Measurements from ENCODE around the gene HOXA11. TPM values are rescaled to one million over a fixed set of nuclear protein-coding genes. Genes with fewer than 3 reads are reported as not detected.

The HOXA11 gene
- total RNA-seq, 1 donor from 2014 or later: 1.3 TPM

DNA sequence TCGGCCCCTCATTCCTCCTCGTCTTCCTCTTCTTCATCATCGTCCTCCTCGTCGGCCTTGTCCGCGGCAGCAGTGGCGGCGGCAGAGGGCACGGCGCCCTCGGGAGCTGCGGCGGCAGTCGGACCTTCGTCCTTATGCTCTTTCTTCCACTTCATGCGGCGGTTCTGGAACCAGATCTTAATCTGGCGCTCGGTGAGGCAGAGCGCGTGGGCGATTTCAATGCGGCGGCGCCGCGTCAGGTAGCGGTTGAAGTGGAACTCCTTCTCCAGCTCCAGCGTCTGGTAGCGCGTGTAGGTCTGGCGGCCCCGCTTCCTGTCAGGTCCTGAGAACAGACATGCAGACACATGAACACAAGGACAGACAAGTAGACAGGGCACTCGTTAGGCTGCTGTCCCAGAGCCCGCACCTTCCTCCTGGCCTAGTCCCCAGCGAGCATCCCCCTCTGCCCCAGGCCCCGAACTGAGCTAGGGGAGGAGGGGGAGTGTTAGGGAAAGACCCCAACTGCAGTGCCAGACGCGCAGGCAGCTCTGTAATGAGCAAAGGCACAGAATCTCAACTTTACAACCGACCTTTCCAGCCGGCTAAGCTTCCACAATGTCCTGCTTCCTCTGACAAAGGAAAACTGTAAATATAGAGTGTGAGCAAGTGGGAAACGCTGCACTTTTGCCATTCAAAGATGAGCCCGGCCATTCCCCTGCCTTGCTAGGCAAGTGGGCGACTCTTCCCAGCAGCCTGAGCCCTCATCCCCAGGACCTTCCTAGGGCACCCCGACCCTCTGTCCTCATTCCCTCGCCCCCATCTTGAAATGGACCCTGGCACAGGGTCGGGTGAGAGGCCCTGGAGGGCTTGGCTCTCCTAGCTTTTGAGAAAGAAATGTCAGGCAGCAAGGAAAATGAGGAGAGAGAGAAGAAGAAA lies 29.9 kb downstream of the HOXA11 start:
- DNase-seq (ENCODE audit: low spot score) (peak; percentile 67), ATAC-seq (no peak)
- intact Hi-C loops (cut with DNase I): loop anchor here (10.0 kb wide), 1 partner anchor 780 kb away; no protein-coding TSS in a partner anchor

DNA sequence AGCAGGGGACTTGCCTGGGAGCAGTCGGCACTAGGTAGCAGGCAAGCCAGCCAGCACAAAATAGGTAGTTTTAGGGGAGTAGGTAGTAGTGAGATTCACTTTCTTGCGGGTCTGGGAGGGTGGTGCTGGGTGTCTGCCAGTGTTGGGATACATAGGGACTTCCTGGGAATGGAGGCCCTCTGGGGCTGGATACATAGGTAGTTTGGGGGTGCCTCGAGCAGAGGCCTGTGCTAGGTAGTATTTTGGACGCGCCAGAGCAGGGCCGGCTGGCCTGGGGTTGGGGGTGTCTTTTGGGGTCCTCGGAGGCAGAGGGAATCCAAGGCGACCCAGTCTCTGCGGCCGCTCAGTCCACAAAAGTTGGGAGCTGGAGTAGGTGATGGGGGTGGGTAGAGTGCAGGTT lies 30.7 kb downstream of the HOXA11 start:
- no peak for ATAC-seq
- DNase-seq (ENCODE audit: low spot score): peak; percentile 56
- intact Hi-C loops (cut with DNase I): loop anchor here (10.0 kb wide), 1 partner anchor 780 kb away; no protein-coding TSS in a partner anchor

DNA sequence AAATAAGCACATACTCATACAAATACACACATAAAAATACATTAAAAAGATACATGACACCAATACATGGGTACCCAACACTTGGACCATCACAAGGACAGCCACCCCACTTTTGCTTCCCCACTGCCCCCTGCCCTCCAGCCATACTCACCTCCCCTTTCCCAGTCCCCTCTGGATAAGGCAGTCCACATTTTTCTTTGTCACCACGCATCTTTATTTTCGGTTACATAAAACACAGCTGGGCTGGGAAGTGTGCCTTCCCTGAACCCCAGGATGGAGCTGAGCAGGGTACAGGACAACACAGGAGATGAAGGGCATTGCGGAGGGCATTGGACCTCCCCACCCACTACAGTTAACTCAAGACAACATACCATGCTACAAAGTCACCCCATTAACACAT lies 31.5 kb downstream of the HOXA11 start:
- DNase-seq (ENCODE audit: low spot score): no peak
- intact Hi-C loops (cut with DNase I): loop anchor here (10.0 kb wide), 1 partner anchor 779 kb away; no protein-coding TSS in a partner anchor
- ATAC-seq: no peak

DNA sequence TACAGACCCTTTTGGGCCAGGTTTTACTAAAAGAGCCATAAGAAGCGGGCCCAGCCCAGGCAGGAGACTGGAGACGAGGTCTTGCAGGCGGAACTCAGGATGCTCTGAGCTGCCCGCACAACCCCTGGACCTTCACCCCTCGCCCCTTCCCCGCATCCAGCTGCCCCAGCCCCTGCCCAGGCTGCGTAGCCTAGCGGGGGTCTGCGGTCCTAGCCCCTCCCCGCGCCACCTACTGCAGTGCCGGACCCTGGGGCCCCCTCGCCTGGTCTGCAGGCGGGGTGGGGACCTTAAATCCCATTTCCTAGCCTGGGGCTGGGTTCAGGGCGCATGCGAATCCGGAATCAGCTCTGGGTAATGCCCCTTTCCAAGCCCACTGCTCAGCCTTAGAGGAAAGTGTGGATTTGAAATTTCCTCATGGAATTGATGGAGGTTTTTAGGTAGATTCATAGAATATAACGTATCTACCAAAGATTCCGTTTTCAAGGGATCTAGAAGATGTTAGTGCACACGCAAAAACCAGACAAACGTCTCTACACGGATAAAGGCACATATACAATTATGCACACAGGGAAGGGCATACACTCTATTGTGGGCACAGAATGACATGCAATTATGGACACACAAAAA lies 32.1 kb downstream of the HOXA11 start:
- peak; percentile 61 for DNase-seq (ENCODE audit: low spot score)
- intact Hi-C loops (cut with DNase I): loop anchor here (10.0 kb wide), 1 partner anchor 778 kb away; no protein-coding TSS in a partner anchor

DNA sequence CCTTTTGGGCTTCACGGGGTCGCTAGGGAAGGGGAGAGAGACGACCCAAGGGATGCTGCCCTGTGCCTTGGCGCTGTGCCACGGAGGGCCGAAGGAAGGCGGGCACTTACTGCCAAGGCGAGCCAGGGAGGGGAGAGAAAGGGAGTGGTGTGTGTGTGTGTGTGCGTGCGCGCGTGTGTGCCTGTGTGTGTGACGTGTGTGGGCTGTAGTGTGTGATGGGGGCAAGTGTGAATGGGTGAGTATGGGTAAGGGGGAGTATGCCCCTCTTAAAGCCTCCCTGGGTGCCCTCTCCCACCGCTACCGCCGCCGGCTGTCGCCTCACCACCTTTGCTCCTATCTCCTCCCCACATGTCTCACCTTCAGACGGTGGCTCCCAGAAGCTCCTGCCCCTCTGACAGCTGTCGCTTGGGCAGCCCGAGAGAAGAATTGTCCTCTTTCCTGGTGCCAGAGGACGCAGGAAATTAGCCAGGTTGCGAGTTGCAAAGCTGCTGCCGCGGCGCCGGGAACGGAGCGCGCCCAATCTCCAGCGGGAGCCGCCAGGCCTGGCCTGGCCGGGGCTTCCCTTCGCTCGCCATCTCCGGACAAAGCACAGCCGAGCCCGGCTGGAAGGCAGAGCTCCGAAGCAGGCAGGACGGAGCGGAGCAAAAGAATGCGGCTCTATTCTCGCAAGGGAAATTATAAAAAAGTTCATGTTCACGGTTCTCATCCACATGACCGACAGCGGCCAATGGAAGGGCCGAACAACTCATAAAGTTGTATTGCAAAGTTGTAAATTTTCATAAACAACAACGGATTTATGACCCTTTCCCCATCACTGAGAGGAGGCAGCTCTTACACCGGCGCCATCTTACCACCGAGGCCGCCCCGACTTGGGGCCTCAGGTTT lies 32.9 kb downstream of the HOXA11 start, which contains the start of gene HOXA3:
Gene HOXA3 (minus strand): TSS at position 653 of the 885 bp plus-strand sequence. CDS start 41,943 bp downstream, outside the sequence.
- intact Hi-C loops (cut with DNase I): loop anchor here (10.0 kb wide), 1 partner anchor 777 kb away; no protein-coding TSS in a partner anchor

More for the DNA sequence above, 32.1 kb downstream of the HOXA11 start:
- no peak for ATAC-seq

DNA sequence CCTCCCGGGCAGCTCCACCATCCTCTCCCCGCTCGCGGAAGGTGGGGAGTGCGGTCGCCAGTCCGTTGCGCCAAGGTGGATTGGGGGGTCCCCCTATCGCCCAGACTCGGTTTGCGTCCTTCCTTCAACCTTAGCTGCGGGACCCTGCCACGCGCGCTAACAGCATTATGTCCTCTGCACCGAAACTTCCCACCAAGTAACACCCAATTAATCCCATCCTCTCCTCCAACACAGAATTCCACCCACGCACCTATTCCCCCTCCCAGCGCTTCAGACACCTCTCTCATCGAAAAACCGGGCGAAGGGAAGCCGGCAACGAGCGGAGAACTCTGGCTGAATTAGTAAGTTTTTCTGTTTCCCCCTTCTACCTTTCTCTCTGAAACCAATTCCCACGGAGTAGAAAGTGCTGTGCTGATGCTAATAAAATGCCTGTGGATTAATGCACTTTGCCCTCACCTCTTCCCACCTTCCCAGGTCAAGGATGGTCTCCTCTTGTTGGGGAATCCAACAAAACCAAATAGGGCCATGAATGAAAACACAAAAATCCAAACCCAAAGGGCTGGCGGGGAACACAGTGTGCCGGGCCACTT lies 33.6 kb downstream of the HOXA11 start:
- intact Hi-C loops (cut with DNase I): loop anchor here (10.0 kb wide), 1 partner anchor 777 kb away; no protein-coding TSS in a partner anchor
- ATAC-seq: no peak
- DNase-seq (ENCODE audit: low spot score): peak; percentile 64

More for the DNA sequence above, 32.9 kb downstream of the HOXA11 start, which contains the start of gene HOXA3:
- ATAC-seq (peak; percentile 61), DNase-seq (ENCODE audit: low spot score) (peak; percentile 82)

DNA sequence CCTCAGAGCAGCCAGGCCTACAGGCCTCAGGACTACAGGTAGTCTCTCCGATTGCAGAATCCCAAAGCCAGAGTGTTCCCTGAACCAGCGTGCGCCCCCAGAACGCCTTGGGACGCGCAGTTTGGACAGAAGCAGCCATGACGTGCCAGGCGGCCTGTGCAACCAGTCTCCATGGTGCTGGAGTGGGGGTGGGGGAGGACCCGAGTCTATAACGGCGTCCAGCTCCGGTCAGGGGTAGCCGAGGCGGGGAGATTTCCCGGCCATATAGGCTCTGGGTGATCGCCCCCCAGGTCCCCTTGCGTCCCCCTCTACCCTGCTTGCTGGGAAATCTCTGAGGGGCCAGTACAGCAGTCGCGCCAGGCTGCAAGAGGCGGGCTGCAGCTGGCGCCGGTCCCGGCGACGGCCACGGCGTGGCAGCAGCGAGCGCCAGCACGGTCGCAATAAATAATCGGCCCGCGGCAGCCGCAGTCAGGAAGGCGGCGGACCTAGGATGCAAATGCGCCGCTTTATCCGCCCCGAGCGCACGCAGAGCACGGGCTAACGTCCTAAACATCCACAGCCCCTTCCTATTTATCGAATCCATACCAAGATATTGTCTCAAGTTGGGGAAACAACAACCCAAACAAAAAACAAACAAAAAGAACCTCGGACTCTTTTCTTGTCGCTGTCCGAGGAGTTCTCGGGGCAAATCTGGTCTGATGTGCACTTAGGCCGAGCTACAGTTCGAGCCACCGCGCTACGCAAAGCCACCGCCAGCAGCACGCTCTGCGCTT lies 34.3 kb downstream of the HOXA11 start:
- intact Hi-C loops (cut with DNase I): loop anchor here (10.0 kb wide), 1 partner anchor 776 kb away; no protein-coding TSS in a partner anchor
- peak; percentile 86 for DNase-seq (ENCODE audit: low spot score)
- peak; percentile 65 for ATAC-seq

DNA sequence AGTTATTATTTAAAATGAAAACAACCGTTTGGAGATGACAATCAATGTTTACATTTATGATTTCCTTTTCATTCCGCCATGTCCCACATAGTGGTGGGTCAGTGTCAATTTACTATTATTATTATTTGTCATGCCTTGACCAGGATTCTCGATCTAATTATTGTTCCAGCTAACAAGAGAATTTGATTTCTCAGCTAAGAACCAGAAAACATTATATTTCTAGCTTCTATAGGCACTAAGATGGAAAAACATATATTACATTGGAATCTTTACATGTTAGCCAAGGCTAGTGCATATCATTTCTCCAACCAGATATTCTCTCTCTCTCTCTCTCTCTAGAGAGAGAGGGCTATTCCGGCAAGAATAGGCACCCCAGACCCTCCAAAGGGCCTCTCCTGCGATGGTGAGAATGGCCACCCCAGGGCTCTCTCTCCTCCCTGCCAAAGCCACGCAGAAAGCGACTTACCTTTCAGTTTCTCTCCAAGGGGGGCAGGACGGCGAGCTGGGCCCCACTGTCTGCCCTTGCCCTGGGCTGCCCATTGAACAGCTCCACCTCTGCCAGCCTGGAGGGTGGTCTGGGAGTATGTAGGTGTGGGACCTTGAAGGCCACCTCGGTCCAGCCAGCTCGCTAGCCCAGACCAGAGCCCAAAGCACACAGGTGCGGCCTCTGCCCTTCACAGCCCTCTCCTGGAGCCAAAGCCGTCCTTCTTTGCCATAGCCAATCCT lies 35.0 kb downstream of the HOXA11 start:
- peak; percentile 56 for DNase-seq (ENCODE audit: low spot score)
- intact Hi-C loops (cut with DNase I): loop anchor here (10.0 kb wide), 1 partner anchor 775 kb away; no protein-coding TSS in a partner anchor
- no peak for ATAC-seq

DNA sequence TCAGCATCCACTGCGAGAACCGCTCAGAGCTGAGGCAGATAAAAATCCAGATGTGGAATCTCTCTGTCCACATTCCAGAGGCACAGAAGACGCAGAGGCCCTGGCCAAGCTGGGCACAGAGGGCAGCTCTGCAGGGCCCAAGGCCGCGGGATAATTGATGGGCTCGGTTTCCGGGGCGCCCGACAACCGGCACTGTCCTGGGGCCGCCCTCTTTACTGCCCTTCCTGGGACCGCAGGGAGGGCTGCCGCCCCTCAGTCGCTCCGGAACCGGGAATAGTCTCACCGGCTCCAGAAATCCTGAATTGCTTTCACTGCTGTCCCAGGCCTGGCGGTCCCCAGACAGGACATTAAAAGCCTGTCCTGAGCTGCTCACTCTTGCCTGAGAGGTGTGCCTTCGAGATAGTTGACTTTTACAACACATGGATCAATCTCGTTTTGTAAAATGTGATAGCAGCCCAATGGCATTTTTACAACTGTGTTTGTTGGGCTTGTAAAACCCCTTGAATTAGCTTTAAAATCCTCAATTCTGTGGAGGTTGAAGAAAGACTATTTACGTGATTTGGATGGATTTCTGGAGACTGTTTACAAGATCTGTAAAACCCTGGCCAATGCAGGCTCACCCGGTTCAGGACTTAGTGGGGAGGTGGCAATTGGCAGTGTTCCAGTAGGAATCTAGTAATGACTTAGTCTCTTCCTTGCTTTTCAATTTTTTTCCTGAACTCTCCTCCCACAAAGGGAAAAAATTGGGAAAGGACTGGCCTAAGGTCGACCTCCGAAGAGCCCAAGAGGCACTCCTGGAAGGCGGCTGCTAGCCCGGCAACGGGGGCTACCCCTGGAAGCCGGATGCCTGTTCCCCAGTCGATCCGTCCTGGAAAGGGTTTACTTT lies 36.0 kb downstream of the HOXA11 start:
- ATAC-seq: no peak
- peak; percentile 56 for DNase-seq (ENCODE audit: low spot score)
- intact Hi-C loops (cut with DNase I): no loop called here

DNA sequence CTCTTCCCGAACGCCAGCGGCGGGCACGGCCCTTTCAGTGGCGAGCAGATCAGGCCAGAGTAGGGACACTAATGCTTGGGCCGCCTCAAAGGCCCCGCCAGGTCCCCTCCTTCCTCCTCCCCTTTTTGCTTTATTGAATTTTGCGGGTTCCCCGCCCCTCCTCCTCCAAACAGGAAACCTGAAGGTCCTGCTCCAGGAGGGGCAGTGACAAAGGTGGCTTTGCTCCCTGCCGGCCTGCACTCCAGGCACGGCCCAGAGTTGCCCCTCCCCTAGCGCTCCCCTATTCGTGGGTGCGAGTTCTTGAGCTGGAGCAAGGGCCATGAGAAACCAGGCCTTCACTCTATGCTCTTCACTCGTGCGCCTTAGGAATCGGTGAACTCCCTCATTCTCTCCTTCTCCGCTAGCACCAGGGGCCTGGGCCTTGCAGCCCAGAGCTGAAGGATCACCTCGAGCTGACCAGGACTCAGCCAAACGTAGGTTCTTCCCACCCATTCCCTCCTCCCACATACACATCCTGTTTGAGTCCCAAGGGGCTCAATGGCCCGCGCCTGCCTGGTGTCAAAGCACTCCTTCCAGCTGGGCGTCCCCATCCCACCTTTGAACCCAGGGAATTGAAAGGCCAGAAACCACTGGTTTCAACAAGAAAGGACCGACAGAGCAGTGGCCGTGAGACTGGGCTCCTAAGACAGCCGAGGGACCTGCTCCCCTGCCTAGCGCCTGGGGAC lies 36.8 kb downstream of the HOXA11 start:
- DNase-seq (ENCODE audit: low spot score) (peak; percentile 68), ATAC-seq (no peak)
- intact Hi-C loops (cut with DNase I): no loop called here

DNA sequence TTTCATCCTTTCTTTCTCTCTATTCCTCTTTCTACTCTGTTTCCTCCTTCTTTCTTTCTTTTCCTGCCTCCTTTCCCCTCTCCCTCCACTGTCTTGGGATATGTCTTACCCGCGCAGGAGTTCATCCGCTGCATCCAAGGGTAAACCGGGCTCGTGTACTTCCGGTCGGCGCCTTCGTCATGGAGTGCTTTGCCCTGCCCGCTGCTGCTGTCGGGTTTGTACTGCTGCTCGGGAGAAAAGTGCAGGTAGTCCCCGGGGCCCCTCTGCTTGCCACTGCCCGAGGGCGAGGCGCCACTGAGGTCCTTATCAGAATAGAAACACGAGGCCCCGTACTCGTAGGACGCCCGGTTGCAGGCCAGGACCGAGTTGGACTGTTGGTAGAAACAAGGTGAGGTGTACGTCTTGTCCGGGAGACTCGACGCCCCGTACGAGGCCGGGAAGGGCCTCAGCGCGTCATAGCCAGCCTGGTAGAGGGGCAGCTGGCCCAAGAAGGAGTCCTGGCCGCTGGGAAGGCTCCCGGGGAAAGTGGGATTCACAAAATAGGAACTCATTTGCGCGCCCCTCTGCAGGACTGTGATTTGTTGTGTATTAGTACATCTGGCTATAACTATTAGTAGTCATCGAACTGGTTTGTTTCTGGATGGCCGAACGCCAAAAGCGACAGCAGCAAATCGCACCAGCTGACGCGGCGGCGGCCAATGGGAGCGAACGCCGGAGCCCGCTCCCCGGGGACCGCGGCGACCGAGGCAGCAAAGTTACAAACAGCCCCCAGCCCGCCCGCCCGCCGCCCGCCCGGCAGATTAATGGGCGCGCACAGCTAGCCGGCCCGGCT lies 37.6 kb downstream of the HOXA11 start, which contains the start of gene HOXA6:
Gene HOXA6 (minus strand): TSS at position 576 of the 832 bp plus-strand sequence. CDS start 25 bp downstream, at position 551.
- ATAC-seq (peak; percentile 1), DNase-seq (ENCODE audit: low spot score) (peak; percentile 86)
- intact Hi-C loops (cut with DNase I): no loop called here

DNA sequence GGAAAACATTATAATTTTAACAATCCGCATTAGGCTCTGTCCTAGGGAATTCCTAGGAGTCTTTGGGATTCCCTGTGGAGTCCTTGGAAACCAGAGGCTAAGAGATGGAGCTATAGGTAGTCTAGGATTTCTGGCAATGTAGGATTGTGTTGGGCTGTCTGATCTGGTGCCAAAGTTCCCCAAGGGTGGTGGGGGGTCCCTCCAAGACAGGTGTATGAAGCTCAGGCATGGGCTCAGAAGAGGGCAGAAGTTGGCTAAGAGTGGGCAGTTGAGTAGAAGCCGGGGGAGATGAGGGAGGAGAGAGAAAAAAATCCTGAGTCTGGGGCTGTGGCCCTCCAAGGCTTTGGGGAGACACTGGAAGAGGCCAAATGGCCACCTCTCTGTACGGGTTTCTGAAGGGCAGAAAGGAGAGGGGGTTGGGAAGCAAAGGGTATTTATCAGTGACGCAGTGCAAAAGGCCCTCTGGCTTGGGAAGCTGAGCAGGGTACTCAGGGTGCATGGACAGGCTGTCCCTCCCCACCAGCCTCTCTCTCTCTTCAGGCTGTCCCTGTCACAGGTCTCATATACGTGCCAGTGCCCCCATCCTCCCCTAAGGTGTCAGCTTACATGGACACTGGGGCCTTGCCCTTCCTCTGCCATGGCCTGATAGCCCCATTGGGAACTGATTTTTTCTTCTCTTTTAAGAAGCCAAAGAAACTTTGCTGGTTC lies 38.4 kb downstream of the HOXA11 start:
- DNase-seq (ENCODE audit: low spot score) (no peak), ATAC-seq (no peak)
- intact Hi-C loops (cut with DNase I): no loop called here

DNA sequence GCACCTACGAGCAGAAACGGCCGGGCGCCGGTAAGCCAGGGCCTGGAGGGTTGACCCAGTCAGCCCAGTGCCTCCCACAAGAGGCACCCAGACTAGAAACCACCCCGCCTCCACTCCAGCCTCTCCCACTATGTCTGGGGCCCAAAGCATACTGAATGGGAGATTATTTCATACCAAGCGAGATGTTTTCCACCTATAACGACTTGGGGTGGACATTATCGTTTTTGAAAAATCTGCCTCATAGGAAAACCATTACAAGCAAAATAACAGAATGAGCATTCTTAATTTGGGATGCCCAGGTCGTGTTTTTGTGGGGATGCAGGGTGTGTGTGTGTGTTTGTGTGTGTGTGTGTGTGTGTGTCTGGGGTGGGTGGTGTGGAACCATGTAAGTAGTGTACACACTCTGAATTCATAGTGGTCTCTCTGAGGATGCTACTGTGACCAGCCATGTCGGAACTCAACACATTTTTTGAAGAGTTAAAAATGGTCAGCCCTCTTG lies 39.1 kb downstream of the HOXA11 start:
- ATAC-seq: no peak
- no peak for DNase-seq (ENCODE audit: low spot score)
- intact Hi-C loops (cut with DNase I): no loop called here

Measured in sciatic nerve (tissue), 2 donors.